SHP77 treated with DMSO at 0.1 percent for 48 hours (cell line): ENCODE measurements around the gene C1orf116.

Experiments used
- DNase-seq: peaks from one replicate; lab custom pipeline; 2025; lab: John Stamatoyannopoulos, UW

The C1orf116 gene

DNA sequence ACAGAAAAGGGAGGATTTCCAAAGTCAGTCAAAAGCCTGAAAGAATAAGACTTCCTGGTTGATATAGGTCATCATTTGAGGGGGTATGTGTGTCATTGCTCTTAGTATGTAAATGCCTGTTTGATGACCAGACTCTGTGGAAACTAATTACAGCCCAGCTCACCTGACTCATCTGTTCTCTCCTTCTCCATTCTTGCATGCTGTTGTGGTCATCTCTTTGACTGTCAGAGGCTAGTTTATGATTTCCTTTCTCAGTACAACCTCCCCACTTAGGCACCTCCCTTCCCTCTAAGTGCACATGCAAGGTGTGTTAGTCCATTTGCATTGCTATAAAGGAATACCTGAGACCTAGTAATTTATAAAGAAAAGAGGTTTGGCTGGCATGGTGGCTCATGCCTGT is 2.4 kb upstream of the C1orf116 start:
- no peak for DNase-seq

DNA sequence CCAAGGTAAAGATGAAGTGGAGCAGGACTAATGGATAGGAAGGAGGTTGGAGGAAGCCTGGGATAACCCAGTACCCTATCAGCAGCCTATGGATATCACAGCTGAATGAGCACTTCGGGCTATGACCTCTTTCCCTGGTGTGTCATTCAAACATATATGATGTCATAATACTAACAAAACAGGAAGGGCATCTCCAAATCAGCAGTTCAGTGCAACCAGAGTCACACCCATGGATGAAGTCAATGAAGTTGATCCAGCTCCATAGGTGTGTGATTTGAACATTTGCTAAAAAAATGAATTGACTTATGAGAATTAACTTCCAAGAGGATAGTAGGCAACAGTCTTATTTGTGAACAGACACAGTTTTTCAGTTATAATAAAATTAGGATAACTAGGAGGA is 1.7 kb upstream of the C1orf116 start:
- DNase-seq = peak; percentile 9

DNA sequence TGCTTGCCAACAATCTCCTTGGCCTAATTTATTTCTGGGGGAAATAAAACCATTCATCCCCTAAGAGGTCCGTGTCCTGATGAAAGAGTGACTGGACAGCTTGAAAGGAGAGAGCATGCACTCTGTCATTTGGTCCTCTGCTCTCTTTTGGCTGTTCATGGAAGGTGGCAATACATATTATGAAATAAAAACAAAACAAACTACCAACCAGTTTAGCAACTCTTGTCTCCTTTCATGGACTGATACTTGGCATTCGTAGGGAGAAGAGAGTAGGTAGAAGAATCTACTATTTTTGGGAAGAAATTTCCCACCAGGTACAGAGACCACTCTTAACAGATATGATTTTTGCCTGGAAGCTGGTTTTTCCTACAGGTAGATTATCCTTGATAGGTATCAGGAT is 746 bp upstream of the C1orf116 start:
- no peak for DNase-seq

- DNase-seq = no peak
Measured at GRCh38 chr1:207031632-207032264, 808 bp downstream of the C1orf116 start.

GRCh38 chr1:207031016-207031415 is 1.5 kb downstream of the C1orf116 start:
- no peak for DNase-seq

DNA sequence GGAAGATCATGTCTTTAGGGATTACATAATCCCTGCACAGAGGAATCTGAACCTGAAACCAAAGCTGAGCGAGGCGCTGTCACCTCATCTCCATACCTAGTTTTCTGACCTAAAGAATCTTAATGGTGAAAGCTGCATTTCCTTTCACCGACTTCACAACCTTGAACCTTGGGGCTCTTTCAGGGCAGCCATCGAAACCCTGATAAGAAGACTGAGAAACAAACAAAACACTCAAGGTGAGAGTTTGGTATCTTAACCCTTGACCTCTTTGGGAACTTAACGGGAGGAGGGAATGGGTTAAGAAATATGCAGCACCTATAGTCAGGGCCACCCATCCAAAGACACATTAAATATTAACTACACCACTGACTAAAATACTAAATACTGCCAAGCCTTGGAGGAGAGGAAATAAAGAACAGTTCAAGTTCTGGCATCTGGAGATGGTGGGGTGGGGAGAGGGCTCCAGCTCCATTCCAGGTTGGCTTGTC is 2.0 kb downstream of the C1orf116 start:
- DNase-seq = no peak

DNA sequence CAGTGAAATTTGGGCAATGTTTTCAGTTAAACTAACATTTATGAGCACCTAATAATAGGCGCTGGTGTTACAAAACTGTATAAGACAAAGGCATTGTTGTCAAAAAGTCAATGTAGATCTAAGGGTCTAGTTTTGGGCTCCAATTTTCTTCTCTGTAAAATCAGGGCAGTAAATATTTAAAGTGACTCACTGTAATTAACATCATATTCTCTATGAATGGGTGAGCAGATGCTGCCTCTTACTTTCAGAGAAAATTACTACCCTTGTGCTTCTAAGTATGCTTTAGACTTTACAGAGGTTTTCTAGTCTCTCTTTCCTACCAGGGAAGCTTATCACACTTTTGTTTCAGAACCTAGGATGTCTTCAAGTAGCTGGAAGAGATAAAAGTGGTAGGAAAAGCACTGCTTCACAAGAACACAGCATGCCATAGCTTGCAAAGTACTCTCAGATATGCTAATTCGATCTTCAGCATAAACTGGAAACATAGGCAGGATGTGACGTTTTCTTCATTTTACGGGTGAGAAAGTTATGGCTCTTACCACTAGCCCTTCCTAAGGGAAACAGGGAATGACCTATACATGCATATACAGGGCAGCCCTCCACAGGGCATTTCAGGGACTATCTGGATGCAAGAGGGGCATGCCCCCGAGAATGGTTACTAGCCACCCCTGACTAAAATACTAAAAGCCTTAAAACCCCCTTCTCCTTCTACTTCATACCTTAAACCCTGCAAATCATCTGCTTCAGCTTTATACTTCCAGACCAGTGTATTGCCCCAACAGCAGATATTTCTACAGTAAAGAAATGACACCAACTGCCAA is 2.6 kb downstream of the C1orf116 start:
- no peak for DNase-seq

- DNase-seq = no peak
Measured at GRCh38 chr1:207028884-207029650, 3.5 kb downstream of the C1orf116 start.

DNA sequence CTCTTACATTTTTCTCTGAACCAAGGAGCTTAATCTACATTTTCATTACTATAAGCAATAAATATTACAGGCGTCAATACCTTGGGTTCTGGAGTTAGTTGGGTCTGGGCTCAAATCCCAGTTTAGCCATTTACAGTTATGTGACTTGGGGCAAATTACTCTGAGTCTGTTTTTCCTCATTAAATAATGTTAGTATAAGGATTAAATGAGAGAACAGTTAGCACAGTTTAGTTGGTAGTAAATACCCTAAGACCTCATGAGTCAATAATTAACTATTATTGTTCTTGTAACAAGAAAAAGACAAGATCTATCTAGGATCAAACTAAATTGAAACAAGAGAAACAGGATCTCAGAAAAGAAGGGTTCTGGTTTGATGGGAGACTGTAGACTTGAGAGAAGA is 4.6 kb downstream of the C1orf116 start:
- DNase-seq = no peak

- DNase-seq = no peak
Measured at GRCh38 chr1:207027206-207027777, 5.3 kb downstream of the C1orf116 start.

DNA sequence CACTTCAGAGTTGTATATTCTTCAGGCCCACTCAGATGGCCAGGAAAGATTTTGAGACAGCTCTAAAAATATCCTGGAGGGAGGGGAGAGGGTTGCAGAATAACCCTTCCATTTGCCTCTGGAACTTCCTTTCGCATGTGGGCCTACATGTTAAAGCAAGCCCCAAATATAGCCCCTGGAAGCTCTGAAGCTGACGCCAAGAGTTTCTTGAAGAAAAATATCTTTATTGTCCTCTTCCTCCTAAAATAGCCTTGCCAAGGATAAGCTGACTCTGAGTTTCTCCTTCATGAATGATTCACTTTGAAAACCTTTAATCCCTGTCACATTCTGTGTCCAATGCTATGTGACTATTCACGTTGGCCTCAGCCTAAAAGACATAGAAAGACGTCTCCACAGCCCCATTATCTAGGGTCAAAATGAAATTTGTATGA is 6.4 kb downstream of the C1orf116 start:
- no peak for DNase-seq

DNA sequence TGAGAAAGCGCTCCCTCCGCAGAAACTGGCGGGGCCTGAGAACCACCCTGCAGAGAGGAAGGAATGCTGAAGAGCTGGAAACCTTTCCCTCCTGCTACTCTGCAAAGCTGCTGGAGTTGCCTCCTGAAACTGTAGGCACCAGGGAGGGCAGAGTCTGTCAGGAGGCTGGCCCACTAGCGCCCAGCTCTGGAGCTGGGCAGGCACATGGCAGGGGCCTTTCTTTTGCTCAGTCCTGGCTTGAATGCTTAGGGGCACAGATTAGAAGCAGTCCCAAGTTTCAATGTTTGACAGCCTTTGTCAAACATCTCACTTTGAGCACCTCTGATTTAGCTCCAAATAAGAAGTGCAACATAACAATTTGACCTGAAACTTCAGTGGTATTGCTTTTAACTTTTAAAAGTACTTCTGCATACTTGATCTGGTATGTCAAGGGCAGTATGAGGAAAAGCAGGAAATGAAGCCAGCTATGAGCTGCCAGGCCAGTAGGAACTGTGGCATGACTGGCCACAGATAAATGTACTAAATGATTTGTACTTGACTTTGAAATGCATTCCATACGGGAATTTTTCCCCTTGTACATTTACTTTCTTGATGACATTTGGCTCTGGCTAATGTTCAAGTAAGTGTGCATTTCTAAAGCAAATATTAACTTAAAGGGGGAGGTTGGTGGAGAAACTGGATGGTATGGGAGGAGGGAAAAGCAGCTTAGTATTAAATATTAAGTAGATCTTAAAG is 7.2 kb downstream of the C1orf116 start:
- DNase-seq = no peak

DNA sequence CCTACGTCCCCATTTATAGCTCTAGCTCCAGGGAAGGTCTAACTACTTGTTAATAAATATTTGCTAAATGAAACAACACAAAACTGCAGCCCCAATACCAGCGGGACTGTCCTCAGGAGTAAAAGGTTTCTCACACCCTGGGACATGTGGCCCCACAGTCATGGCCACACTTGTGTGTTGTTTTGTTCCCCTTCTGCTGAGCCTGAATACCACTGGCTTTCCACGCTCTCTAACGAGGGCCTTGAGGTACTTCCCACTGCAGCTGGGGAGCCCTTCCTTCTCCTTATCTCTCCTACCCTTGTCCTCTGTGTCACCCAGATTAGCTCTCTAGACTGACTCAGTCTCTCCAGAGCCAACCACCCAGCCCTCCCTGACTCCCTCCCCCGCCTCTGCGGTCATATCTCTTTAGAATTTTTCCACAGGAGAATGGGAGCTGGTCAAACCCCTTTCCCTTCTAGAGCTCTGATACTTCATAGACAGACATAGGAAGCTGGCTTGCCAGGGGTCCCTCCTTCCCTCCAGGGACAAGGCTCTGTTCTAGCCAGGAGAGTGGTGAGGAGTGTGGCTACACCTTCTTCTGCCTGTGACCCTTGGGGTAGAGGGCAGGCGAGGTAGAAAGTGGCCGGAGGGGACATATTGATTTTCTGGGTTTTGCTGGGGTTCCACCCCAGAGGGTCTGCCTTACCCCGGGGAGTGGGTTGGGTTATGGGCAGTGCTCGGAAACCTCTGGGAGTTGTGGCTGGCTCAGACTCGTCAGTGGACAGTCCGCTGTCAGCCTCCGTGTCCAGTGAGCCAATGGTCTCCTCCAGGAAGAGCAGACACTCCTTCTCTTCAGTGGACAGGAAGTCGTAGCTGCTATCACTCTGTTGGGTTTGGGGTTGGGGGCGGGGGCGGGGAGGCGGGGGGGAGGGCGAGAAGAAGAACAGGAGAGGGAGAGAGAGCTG is 8.1 kb downstream of the C1orf116 start:
- DNase-seq = no peak

- no peak for DNase-seq
Measured at GRCh38 chr1:207022996-207023679, 9.4 kb downstream of the C1orf116 start.

DNA sequence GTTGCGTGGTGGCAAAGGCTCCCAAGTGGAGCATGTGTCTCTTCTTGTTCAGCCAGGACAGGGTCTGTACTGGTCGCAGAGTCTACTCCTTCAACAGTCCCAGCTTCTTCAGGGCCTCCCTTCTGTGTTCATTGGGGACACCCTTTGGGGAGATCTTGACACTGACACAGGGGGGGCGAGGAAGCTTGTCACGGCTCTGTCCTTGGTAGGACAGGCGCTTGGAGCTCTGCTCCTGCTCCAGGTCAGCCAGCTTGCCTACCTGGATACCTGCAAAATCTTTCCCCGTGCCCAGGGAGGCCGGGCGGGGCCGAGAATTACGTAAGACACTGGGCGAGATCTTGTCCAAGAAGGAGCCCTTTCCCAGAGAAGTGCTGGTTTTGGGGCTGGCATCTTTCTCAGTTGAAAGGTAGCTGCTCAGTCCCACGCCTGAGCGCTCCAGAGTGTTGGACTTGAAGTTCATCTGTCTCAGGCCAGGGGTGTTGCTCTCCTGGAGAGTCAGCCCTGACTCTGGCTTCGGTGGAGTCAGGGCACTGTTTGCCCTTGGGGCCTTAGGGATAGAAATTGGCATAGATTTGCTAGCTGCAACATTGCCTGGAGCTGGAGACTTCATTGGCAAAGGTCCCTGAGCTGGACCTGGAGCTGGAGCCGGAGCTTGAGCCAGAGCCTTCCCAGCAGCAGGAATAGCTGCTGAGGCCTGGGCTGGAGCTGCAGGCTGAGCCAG is 10.5 kb downstream of the C1orf116 start:
- no peak for DNase-seq

GRCh38 chr1:207021139-207021861 is 11.3 kb downstream of the C1orf116 start:
- DNase-seq = no peak

DNA sequence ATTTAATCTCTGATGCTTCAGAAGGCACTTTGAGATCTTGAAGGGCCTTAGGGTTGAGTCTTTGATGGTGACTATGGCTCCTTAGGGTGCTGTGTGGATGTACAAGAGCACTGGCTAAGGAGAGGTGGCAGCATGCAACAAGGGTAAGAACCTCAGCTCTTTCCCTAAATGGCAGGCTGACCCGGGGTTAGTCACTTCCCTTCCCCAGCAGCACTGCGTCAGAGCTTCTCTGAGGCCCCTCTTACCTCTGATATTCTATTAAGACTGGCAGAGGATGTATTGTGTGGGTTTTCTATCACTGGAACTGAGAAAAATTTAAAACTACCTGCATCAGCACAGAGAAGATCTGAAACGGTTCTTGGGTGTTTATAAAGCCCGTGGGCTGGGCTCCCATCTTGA is 11.8 kb downstream of the C1orf116 start:
- no peak for DNase-seq

DNA sequence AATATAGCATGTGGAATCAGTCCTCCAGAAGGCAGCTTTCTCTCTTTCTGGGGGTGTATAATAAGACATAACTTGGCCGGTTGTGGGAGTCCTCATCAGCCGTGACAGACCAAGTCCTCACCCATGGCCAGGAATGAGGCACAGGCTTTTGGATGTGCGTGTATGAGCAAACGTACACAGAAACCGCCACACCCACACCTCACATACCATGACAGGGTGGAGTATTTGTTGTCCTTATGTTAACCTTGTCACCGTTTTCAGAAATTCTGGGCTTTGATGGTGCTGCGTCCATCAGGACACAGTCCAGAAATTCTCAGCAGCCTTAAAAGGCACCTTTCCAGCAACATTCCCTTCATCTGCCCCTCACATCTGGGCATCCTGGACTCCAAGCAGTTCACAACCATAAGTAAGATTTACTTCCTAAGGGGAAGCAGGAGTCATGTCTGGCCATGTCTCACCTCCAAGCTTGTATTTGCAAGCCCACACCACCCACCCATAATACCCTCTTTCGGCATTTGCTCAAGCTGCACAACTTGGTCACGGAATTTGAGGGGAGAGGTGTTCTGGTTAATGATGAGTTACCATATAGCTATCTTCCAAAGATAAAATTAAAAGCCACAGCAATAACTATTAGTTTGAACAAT is 12.4 kb downstream of the C1orf116 start:
- DNase-seq = no peak
